NCI-H345 treated with DMSO at 0.1 percent for 48 hours (cell line): ENCODE results near the gene HSD17B10.
A peak's percentile ranks its signal among the peaks of the same experiment; 100 is the strongest.
"Not testable (repeated sequence)": the region's sequence is repeated elsewhere in the genome, so short reads cannot be mapped to it uniquely, and the experiment has no call there.

Experiments
- DNase-seq: peaks from one replicate; lab custom pipeline; 2025; ENCODE audit not compliant: unreplicated experiment; lab: John Stamatoyannopoulos, UW

HSD17B10 gene

DNA sequence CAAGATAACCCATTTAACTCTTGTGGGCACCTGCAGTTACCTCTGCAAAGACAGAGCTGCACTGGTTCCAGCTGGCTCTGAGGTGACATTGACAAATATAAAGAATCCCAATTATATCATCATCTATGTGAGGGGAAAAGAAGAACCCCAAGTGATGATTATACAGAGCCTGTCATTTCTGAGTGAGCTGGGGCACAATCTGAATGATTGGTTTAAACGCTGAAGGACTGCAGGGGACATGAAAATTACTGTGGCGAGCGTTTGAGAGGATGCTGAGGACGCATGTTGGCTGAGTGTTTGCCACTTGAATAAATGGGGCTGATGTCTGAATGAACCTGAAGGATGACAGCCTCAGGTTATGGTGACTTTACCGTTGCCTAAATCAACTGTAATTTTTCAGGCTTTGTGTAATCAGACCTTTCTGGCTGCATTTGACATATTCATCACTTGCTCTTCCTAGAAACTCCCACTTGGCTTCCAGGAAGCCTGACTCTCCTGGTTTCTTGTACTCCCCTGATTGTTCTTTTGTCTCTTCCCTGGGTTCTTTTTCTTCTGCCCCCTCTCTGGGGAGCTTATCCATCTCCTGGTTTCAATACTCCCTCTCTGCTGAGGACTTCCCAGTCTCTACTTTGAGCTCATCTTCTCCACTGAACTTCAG, 4.1 kb upstream of the HSD17B10 start:
- peak; percentile 17 for DNase-seq

DNA sequence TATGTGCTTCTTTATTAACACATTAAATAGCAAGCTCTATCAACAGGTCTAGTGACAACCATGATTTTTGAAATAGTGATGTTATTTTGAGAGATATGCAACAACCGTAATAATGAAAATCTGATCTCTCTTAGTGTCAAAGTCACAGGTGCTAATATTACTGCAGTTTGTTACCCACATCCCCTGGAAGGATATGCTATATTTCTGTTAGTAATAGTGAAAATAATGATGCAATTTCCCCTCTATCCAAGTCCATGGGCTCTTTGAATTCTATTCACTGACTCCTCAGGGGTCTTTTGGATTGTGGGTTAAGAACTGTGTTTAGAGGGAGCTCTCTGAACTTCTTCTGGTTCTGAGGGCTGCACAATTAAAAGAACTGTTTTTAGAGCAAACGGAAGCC, 3.0 kb upstream of the HSD17B10 start:
- DNase-seq = no peak

DNA sequence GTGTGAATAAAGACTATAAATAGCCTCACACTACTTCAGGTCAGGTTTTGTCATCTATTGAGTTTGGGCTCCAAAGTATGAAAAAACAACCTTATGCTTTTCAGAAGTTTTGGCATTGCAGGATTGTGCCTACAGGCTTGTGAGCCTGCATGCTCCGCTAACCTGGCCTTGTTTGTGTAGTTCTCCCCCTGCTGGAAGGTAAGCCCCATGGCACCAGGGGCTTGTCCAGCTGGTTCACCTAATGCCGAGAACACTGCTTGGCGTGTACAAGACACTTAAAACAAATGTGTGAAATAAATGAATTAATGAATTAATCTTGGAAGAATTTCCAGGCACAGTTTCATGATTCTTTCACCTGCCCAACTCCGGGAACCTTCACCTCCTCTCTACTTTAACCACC, 1.8 kb upstream of the HSD17B10 start:
- peak; percentile 45 for DNase-seq

- DNase-seq = no peak
Observed at GRCh38 chrX:53430231-53430630, 3.9 kb downstream of the HSD17B10 start.

GRCh38 chrX:53429755-53430154, 4.4 kb downstream of the HSD17B10 start:
- no peak for DNase-seq

DNA sequence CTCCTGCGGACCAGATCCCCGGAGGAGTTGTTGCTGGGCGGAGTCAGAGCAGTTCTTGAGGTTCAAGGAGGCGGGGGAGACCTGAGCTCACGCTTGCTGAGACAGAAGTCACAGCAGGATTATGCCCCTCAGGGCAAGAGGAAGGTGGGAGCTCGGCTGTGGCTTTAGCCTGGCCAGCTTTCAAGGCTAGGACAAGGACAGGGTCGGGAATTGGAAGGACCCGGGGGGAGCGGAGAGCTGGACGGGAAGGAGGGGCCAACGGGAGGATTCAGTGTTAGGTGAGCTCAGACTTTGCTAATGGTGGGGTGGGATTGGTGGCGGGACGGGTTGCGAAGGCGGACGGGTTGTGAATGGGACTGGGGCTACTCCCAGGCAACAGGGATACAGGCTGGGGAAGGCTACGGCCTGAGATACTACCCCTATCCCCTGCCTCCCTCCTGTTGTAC, 11.3 kb downstream of the HSD17B10 start, which contains the start of gene RIBC1:
TSS of gene RIBC1 (plus strand) at position 13 of the 446 bp plus-strand sequence. CDS start 3,404 bp downstream, outside the sequence.
- DNase-seq = no peak

DNA sequence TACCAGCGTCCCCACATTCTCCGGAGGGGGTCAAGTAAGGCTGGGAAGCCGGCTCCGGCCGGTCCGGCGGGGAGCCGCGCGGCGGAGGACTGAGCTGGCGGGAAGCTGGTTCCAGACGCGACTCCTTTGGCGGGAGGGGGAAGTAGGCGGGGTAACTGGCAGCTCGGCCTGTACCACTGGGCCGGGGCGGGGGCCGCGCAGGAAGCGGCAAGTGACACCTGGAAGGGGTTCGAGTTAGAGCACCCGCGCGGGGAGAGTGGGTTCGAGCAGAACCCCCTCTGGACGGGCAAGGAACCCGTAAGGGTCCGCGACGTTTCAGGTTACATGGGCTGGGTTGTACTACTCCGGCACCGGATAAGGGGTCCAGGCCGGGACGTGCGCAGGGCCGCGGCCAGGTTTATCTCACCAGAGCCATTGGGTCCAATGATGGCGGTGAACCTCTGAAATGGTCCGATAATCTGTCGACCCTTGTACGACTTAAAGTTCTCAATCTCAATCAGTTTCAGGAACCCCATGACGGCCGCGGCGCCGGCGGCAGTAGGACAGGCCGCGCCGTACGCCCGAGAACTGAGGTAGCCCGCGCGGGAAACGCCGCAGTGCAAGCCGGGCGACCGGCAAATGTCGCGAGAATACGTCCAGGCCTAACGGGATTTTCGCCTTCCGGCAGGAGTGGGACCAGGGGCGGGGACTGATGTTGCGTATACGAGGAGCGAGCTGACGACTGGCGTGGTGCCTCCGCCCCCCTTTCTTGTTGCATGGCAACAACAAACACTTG, 11.9 kb downstream of the HSD17B10 start, which contains the start of gene SMC1A:
TSS of gene SMC1A (minus strand) at position 569 of the 775 bp plus-strand sequence. CDS start at position 515, 54 bp downstream.
- DNase-seq = peak; percentile 86

DNA sequence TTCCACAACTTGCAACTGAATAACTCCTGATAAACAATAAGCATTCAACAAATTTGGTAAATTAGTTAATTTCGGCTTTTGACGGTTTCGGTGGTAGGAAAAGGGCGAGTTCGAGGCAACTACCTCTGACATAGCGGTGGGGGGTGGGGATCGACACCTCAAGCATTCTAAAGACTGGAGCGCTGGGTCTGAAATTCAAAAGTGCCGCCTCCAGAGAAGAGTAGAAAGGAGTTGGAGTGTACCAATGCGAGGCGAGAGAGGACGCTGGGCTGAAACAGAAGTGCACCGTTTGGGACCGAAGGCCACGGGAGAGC, 12.4 kb downstream of the HSD17B10 start:
- DNase-seq = no peak

DNA sequence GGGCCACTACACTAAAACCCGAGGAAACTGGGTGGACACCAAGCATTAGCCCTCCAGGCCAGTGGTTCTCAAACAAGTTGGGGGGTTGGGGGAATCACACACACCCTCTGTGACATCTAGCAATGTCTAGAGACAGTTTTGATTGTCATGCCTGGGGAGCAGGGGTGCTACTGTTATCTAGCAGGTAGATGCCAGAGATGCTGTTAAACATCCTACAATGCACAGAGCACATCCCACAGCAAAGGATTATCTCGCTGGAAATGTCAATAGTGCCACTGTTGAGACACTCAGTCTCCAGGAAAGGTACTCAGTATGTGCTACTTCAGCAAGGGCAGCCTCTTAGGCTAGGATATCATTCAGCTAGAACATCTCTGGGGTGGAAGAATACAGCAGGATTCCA, 13.0 kb downstream of the HSD17B10 start:
- no peak for DNase-seq

- DNase-seq = not testable (repeated sequence)
Observed at GRCh38 chrX:53420351-53420750, 13.8 kb downstream of the HSD17B10 start.

- no peak for DNase-seq
Observed at GRCh38 chrX:53412446-53412845, 21.7 kb downstream of the HSD17B10 start.

DNA sequence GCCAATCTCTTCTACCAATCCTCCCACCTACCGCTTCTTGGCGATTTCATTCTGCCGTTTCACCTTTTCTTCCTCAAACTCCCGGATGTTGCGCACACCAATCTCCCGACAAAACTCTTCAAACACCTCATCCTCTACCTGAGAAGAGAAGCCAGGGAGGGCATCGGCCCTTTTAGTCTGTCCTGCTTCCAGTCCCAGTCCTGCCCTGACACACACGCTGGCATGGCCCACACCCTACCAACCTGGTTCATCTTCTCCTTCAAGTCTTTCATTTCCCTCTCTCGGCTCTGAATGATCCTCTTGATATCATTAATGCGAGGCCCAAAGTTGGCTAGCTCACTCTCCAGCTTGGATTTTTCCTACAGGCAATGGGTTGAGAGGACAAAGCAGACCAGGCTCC, 30.6 kb downstream of the HSD17B10 start:
- DNase-seq = no peak

- DNase-seq = no peak
Observed at GRCh38 chrX:53398216-53398615, 36.0 kb downstream of the HSD17B10 start.

- no peak for DNase-seq
Observed at GRCh38 chrX:53395605-53396298, 38.4 kb downstream of the HSD17B10 start.

GRCh38 chrX:53383376-53384076, 50.6 kb downstream of the HSD17B10 start:
- DNase-seq = no peak
